Type B pancreatic cell (in vitro differentiated cells): ENCODE measurements around the gene GPR135. TPM values are rescaled to one million over a fixed set of nuclear protein-coding genes. Genes with fewer than 3 reads are reported as not detected.

Source experiments
- DNase-seq: peaks from one replicate; pipeline ENCODE4 v3.0.0; 2021; ENCODE audit warnings: mixed read lengths; ENCODE audit not compliant: unreplicated experiment; ENCODE audit errors: extremely low spot score
- H3K27ac Mint-ChIP-seq: 2 replicates; pipeline ENCODE4 v1.8.0; 2021; ENCODE audit warnings: mild to moderate bottlenecking, mixed read lengths
- H3K27me3 Mint-ChIP-seq: 2 replicates; pipeline ENCODE4 v1.8.0; 2021; ENCODE audit warnings: mixed read lengths
- H3K36me3 Mint-ChIP-seq: 2 replicates; pipeline ENCODE4 v1.8.0; 2021; ENCODE audit warnings: mixed read lengths
- H3K4me1 Mint-ChIP-seq: one replicate; pipeline ENCODE4 v1.8.0; 2021; ENCODE audit warnings: mixed read lengths; ENCODE audit not compliant: unreplicated experiment
- H3K4me3 Mint-ChIP-seq: 2 replicates; pipeline ENCODE4 v1.8.0; 2021; ENCODE audit warnings: mild to moderate bottlenecking, mixed read lengths
- H3K9me3 Mint-ChIP-seq: 2 replicates; pipeline ENCODE4 v1.8.0; 2021; ENCODE audit warnings: mixed read lengths
- CTCF ChIP-seq: fragments of 200-600 bp; sonication (generic); conservative IDR thresholded peaks from 2 replicates; pipeline ENCODE4 v1.5.0; 2021; ENCODE audit warnings: antibody characterized with exemption, mild to moderate bottlenecking
- total RNA-seq: library from RNA; stranded (reverse); gene quantifications from 2 replicates; pipeline ENCODE4 v1.2.1, GENCODE V29; 2021; ENCODE audit warnings: low replicate concordance

Gene GPR135
- total RNA-seq, 1 donor from 2014 or later = 2.7 TPM

GRCh38 chr14:59417311-59417710 lies 47.9 kb downstream of the GPR135 start:
- peaks cover 11% of the 10 kb centered on the region for H3K27me3 Mint-ChIP-seq
- DNase-seq = no peak
- H3K36me3 Mint-ChIP-seq = peaks cover 3% of the 10 kb centered on the region
- no peaks in the 10 kb centered on the region for H3K9me3 Mint-ChIP-seq
- H3K4me1 Mint-ChIP-seq = no peaks in the 10 kb centered on the region
- no peak for TF ChIP-seq CTCF
- H3K27ac Mint-ChIP-seq = no peak overlapping the region
- no peak overlapping the region for H3K4me3 Mint-ChIP-seq

GRCh38 chr14:59415836-59416602 lies 49.2 kb downstream of the GPR135 start:
- Mint-ChIP-seq H3K27me3 (peaks cover 11% of the 10 kb centered on the region), H3K4me3 (no peak overlapping the region), H3K27ac (no peak overlapping the region), H3K4me1 (no peaks in the 10 kb centered on the region), H3K9me3 (no peaks in the 10 kb centered on the region), H3K36me3 (peaks cover 3% of the 10 kb centered on the region)
- TF ChIP-seq CTCF = no peak
- DNase-seq = no peak

Other genes starting within 250 kb of the GPR135 start
- gene L3HYPDH, start 19.0 kb upstream of the GPR135 start, total RNA-seq = 15.3 and 18.2 TPM in 2 replicates
- 25.7 and 39.5 TPM in 2 replicates for gene JKAMP, start 19.1 kb upstream of the GPR135 start, total RNA-seq
- 0.39 TPM in 1 of 2 replicates, not detected in the other for gene CCDC175, start 111.4 kb upstream of the GPR135 start, total RNA-seq